Measurements from ENCODE around the gene FAM174B.

The FAM174B gene

DNA sequence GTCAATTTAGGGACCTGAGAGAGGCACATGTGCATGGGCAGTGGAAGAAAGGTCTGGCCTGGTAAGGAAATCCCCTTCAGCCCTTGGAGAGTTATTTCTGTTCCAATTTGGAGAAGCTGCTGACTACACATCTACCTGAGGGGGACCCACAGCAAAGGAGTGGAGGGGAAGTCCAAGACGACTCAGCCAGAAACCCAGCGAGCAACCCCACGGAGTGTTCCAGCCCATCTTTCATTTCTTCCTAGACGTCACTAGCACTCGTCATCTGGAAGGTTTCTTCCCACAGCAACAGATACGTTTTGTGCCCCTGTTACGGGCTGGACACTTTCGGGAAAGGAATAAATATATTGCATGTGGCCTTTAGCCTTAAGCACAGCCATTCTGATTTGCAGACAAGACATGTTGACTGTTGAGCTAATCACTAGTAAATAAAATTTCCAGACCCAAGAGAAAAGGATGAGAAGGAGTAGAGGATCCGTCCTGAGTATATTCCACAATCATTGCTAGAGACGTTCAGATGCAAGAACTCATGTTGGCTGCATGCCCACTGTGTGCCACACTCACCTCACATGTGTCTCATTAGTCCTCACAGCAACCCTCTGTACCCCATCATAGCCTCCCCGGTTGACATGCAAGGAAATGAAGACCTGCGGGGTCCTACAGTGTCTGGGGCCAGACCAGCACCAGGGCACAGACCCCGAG, 7.8 kb upstream of the FAM174B start:
- Histone ChIP-seq H3K9me3 (ENCODE audit: control insufficient read depth, low read depth, low read length) (no peaks in the 10 kb centered on the region), H3K9ac (ENCODE audit: low read length) (no peak overlapping the region), H3K27ac (ENCODE audit: low read length) (no peak overlapping the region), H3K36me3 (ENCODE audit: control insufficient read depth, low read depth, low read length) (no peaks in the 10 kb centered on the region), H3K27me3 (ENCODE audit: control insufficient read depth, insufficient read depth, low read length) (no peaks in the 10 kb centered on the region), H3K4me3 (ENCODE audit: low read length) (no peak overlapping the region), H3K4me1 (ENCODE audit: control insufficient read depth, low read depth, low read length) (peaks cover 24% of the 10 kb centered on the region)

DNA sequence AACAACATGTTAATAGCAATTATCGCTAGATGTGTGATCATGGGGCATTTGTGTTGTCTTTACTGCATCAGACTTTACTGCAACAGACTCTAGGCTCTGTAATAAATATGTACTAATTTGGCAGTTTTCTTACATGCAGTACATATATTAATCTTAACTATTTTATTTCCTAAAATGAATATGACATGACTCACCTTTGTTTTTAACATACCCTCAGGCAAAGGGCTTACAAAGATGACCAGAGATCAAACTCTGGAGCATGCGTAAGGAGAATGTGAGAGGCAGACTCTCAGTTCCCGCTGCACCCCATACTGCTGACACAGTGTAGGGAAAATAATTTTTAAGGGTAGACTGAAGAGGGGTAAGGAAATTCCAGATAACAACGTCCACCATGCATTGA, 7.2 kb upstream of the FAM174B start:
- H3K27ac ChIP-seq (ENCODE audit: low read length), result no peak overlapping the region
- H3K9ac ChIP-seq (ENCODE audit: low read length), result no peak overlapping the region
- no peak overlapping the region for H3K4me3 ChIP-seq (ENCODE audit: low read length)
- no peaks in the 10 kb centered on the region for H3K27me3 ChIP-seq (ENCODE audit: control insufficient read depth, insufficient read depth, low read length)
- H3K9me3 ChIP-seq (ENCODE audit: control insufficient read depth, low read depth, low read length), result no peaks in the 10 kb centered on the region
- no peaks in the 10 kb centered on the region for H3K36me3 ChIP-seq (ENCODE audit: control insufficient read depth, low read depth, low read length)
- H3K4me1 ChIP-seq (ENCODE audit: control insufficient read depth, low read depth, low read length), result peaks cover 20% of the 10 kb centered on the region

DNA sequence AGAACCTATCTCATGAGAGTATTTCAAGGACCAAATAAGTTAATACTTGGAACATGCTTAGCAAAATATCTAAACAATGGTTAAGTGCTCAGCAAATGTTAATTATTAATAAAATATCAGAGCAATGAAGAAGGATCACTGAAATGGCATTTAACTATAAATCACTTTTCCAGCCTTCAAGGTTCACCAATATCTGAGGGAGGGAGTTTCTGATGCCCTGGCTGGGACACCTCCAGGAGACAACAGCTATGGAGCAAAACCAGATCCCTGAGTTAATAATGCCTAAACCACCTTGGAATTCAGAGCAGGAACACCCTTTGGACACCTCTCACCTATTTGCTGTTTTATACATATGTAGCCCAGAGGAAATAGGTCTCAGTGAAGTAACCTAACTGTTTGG, 6.4 kb upstream of the FAM174B start:
- Histone ChIP-seq H3K9me3 (ENCODE audit: control insufficient read depth, low read depth, low read length) (no peaks in the 10 kb centered on the region), H3K27me3 (ENCODE audit: control insufficient read depth, insufficient read depth, low read length) (peaks cover 6% of the 10 kb centered on the region), H3K4me1 (ENCODE audit: control insufficient read depth, low read depth, low read length) (peaks cover 12% of the 10 kb centered on the region), H3K27ac (ENCODE audit: low read length) (no peak overlapping the region), H3K4me3 (ENCODE audit: low read length) (no peak overlapping the region), H3K9ac (ENCODE audit: low read length) (no peak overlapping the region), H3K36me3 (ENCODE audit: control insufficient read depth, low read depth, low read length) (no peaks in the 10 kb centered on the region)

DNA sequence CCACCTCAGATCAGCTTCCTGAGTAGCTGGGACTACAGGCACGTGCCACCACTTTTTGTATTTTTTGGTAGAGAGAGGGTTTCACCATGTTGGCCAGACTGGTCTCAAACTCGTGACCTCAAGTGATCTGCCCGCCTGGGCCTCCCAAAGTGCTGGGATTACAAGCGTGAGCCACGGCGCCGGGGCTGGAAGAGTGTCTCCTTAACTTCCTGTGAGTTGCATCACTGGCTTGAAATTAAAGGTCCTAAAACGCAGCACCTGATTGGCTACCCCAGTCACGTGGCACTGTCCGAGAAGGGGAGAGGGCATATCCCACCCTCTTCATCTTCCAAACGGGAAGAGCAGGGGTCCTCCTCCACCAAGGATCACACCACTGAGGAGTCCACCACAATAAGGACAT, 5.5 kb upstream of the FAM174B start:
- Histone ChIP-seq H3K27me3 (ENCODE audit: control insufficient read depth, insufficient read depth, low read length) (peaks cover 15% of the 10 kb centered on the region), H3K4me1 (ENCODE audit: control insufficient read depth, low read depth, low read length) (peaks cover 11% of the 10 kb centered on the region), H3K36me3 (ENCODE audit: control insufficient read depth, low read depth, low read length) (no peaks in the 10 kb centered on the region), H3K9ac (ENCODE audit: low read length) (no peak overlapping the region), H3K9me3 (ENCODE audit: control insufficient read depth, low read depth, low read length) (no peaks in the 10 kb centered on the region), H3K4me3 (ENCODE audit: low read length) (no peak overlapping the region), H3K27ac (ENCODE audit: low read length) (no peak overlapping the region)

DNA sequence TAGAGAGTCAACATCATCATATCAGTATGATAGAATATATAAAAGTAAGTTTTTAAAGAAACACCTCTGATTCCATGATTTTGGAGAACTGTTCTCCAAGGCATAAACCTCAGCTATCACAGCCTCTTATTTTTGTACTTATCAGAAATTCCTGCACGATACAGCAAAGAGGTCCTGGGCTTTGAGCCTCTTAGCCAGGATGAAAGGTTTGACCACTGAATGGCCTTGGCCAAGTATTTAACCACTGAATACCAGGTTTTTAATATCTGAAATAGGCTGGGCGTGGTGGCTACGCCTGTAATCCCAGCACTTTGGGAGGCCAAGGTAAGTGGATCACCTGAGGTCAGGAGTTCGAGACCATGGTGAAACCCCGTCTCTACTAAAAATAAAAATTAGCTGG, 1.9 kb upstream of the FAM174B start:
- Histone ChIP-seq H3K27me3 (ENCODE audit: control insufficient read depth, insufficient read depth, low read length) (peaks cover 24% of the 10 kb centered on the region), H3K36me3 (ENCODE audit: control insufficient read depth, low read depth, low read length) (no peaks in the 10 kb centered on the region), H3K9me3 (ENCODE audit: control insufficient read depth, low read depth, low read length) (no peaks in the 10 kb centered on the region), H3K9ac (ENCODE audit: low read length) (no peak overlapping the region), H3K27ac (ENCODE audit: low read length) (no peak overlapping the region), H3K4me1 (ENCODE audit: control insufficient read depth, low read depth, low read length) (peaks cover 10% of the 10 kb centered on the region), H3K4me3 (ENCODE audit: low read length) (no peak overlapping the region)

DNA sequence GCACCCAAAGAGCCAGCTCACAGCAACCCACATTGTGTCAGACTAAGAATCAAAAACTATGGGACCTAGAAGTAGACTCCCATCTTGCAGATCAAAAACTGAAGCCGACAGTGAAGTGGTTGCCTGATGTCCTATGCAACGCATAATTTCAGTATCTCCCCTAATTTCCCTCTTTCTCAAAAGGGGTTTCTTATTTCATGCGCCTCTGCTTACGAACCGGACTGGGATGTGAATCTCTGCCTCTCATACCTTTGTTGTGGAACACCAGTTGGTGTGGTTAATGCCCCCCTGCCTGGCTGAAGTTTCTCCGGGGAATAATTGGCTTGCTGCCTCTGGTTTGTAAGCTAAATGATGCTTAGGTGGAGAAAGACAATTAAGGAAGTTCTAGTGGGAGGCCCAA, 514 bp upstream of the FAM174B start:
- H3K4me3 ChIP-seq (ENCODE audit: low read length), result peak overlapping the region; percentile 49

DNA sequence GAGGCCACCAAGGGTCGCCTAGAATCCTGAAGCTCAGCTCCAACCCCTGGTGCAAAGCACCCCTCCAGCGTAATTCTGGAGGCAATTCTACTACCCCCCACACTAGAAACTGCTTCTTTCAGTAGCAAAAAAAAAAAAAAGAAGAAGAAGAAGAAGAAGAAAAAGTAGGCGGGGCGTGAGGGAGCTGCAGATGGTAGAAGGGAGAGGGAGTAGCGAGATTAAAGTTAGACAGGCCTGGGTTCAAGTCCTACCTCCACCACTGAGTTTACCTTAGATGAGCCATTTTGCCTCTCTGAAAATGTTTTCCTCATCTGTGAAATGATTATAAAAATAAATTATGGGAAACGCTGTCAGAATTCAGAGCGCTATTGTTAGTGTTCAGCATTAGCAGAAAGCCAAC, 913 bp downstream of the FAM174B start:
- Histone ChIP-seq H3K4me3 (ENCODE audit: low read length) (peak overlapping the region; percentile 49), H3K9ac (ENCODE audit: low read length) (no peak overlapping the region), H3K4me1 (ENCODE audit: control insufficient read depth, low read depth, low read length) (peaks cover 11% of the 10 kb centered on the region), H3K27me3 (ENCODE audit: control insufficient read depth, insufficient read depth, low read length) (peaks cover 24% of the 10 kb centered on the region), H3K36me3 (ENCODE audit: control insufficient read depth, low read depth, low read length) (no peaks in the 10 kb centered on the region), H3K9me3 (ENCODE audit: control insufficient read depth, low read depth, low read length) (no peaks in the 10 kb centered on the region), H3K27ac (ENCODE audit: low read length) (no peak overlapping the region)

More for the DNA sequence above, 514 bp upstream of the FAM174B start:
- Histone ChIP-seq H3K27ac (ENCODE audit: low read length) (no peak overlapping the region), H3K4me1 (ENCODE audit: control insufficient read depth, low read depth, low read length) (peaks cover 10% of the 10 kb centered on the region), H3K36me3 (ENCODE audit: control insufficient read depth, low read depth, low read length) (no peaks in the 10 kb centered on the region), H3K9ac (ENCODE audit: low read length) (no peak overlapping the region), H3K27me3 (ENCODE audit: control insufficient read depth, insufficient read depth, low read length) (peaks cover 24% of the 10 kb centered on the region), H3K9me3 (ENCODE audit: control insufficient read depth, low read depth, low read length) (no peaks in the 10 kb centered on the region)

DNA sequence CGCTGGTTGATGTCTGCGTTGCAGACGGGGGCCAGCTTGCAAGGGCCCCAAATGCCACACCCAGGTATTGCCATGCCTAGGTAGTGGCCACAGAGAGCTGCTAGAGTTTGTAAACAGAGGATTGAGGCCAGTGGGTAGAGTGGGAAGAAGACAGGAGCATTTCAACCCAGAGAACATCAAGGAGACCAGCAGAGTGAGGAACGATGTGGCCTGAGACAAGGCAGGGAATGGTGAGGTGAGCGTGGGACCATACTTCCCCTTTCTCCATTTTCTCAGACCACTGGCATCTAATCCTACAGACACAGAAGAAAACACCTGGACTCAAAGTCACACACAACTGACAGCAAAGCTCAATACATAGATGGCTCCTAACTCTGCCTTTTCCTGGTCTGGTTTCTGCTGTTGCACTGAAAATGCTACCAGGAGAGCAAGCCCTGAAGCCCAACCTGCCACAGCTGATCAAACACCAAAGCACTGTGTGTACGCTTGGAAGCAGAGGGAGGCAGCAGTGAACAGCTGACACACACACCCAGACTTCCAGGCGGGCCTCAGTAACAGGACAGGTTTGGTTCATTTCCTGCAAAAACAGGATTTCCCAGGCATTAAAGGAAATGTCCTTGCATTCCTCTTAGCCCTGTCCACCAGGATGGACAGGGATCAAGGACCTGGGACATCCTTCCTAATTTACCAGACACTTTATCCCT, 1.6 kb downstream of the FAM174B start:
- peaks cover 18% of the 10 kb centered on the region for H3K4me1 ChIP-seq (ENCODE audit: control insufficient read depth, low read depth, low read length)

DNA sequence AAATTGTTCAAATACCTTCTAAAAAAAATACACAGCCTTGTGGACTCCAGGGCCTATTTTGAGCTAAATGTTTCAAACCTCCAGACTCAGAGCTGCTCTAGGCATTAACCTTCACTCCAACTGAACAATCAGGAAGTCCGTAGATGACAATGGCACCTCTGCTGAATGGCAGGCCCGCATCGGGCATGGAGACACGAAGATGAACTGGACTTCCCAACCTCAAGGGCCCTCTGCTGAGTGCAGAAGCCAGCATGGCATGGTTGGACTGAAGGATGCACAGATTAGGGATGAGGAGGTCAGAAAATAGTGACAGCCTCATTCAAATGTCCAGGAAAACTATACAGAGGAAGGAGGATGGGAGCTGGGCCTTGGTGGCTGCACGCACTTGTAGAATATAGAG, 2.2 kb downstream of the FAM174B start:
- H3K36me3 ChIP-seq (ENCODE audit: control insufficient read depth, low read depth, low read length), result no peaks in the 10 kb centered on the region
- H3K27me3 ChIP-seq (ENCODE audit: control insufficient read depth, insufficient read depth, low read length), result peaks cover 24% of the 10 kb centered on the region
- H3K4me3 ChIP-seq (ENCODE audit: low read length), result no peak overlapping the region
- no peak overlapping the region for H3K9ac ChIP-seq (ENCODE audit: low read length)
- H3K27ac ChIP-seq (ENCODE audit: low read length), result no peak overlapping the region
- H3K9me3 ChIP-seq (ENCODE audit: control insufficient read depth, low read depth, low read length), result no peaks in the 10 kb centered on the region
- H3K4me1 ChIP-seq (ENCODE audit: control insufficient read depth, low read depth, low read length), result peaks cover 24% of the 10 kb centered on the region

More for the DNA sequence above, 1.6 kb downstream of the FAM174B start:
- Histone ChIP-seq H3K9ac (ENCODE audit: low read length) (no peak overlapping the region), H3K4me3 (ENCODE audit: low read length) (peak overlapping the region; percentile 49), H3K27ac (ENCODE audit: low read length) (no peak overlapping the region), H3K9me3 (ENCODE audit: control insufficient read depth, low read depth, low read length) (no peaks in the 10 kb centered on the region), H3K36me3 (ENCODE audit: control insufficient read depth, low read depth, low read length) (no peaks in the 10 kb centered on the region), H3K27me3 (ENCODE audit: control insufficient read depth, insufficient read depth, low read length) (peaks cover 24% of the 10 kb centered on the region)

DNA sequence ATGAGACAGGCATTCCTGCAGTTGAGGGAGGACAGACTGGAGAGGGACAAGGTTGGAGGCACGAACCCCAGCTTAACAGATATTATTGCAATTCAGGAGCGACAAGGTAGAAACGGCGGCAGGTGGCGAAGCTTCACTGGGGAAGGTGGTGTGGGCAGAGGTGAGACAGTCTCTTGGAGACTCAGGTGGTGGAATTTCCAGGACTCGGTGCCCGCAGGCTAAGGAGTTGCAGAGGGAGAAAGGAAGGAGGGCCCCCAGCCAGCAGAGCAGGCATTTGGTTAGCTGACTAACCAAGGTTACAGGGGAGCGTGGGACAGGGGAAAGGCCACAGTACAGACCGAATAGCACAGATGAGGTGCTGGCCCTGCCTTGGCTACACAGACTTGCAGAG, 3.0 kb downstream of the FAM174B start:
- Histone ChIP-seq H3K27ac (ENCODE audit: low read length) (no peak overlapping the region), H3K36me3 (ENCODE audit: control insufficient read depth, low read depth, low read length) (no peaks in the 10 kb centered on the region), H3K4me1 (ENCODE audit: control insufficient read depth, low read depth, low read length) (peaks cover 30% of the 10 kb centered on the region), H3K27me3 (ENCODE audit: control insufficient read depth, insufficient read depth, low read length) (peaks cover 24% of the 10 kb centered on the region), H3K9ac (ENCODE audit: low read length) (no peak overlapping the region), H3K9me3 (ENCODE audit: control insufficient read depth, low read depth, low read length) (no peaks in the 10 kb centered on the region), H3K4me3 (ENCODE audit: low read length) (no peak overlapping the region)

DNA sequence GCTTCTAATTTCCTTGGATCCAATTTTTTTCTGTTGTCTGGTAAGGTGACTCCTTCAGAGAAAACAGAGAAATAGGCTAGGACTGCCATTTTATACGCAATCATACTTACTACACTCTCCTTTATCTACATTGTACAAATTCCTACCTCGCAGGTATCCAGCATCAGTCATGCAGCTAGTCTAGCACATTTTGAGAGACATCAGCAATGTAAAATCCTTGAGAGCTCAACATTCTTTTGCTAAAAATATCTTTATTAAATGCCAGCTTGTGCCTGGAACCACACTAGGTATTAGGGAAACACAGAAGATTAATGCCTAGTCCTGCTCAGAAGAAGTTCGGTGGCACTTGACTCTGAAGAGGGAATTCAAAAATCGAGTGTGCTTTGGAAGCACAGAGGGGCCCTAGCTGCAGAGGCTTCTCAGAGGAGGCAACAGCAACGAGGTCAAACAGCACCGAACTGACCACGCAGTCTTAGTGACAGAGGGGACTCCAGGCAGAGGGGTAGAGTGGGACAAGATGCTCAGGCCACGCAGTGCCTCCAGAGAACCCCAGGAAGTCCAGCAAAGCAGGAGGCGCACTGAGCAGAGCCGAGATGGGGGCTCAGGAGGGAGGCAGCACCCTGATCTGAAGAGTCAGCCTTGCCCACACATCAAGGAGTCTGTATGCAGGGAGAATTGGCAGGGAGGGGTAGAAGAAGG, 3.5 kb downstream of the FAM174B start:
- H3K4me3 ChIP-seq (ENCODE audit: low read length), result no peak overlapping the region
- peaks cover 35% of the 10 kb centered on the region for H3K4me1 ChIP-seq (ENCODE audit: control insufficient read depth, low read depth, low read length)
- H3K9ac ChIP-seq (ENCODE audit: low read length), result no peak overlapping the region
- H3K9me3 ChIP-seq (ENCODE audit: control insufficient read depth, low read depth, low read length), result no peaks in the 10 kb centered on the region
- no peaks in the 10 kb centered on the region for H3K36me3 ChIP-seq (ENCODE audit: control insufficient read depth, low read depth, low read length)
- peaks cover 19% of the 10 kb centered on the region for H3K27me3 ChIP-seq (ENCODE audit: control insufficient read depth, insufficient read depth, low read length)
- H3K27ac ChIP-seq (ENCODE audit: low read length), result no peak overlapping the region

Measured in iPS-18a (cell line).